Lower leg skin (tissue), 3 donors: ENCODE data around the gene SMG6.

ENCODE experiments used
- CTCF ChIP-seq, 3 donors: fragments of 450-650 bp; IDR thresholded peaks; one replicate each; pipeline ENCODE4 v1.5.1; 2016; ENCODE audit warnings: antibody characterized with exemption in 3 of 3, mild to moderate bottlenecking in 3 of 3, moderate library complexity in 2 of 3
- POLR2A ChIP-seq, 2 donors: fragments of 450-650 bp; IDR thresholded peaks; one replicate each; pipeline ENCODE4 v1.6.1; 2016 to 2017; ENCODE audit warnings: antibody characterized with exemption in 2 of 2, mild to moderate bottlenecking in 1 of 2, moderate library complexity in 1 of 2

DNA sequence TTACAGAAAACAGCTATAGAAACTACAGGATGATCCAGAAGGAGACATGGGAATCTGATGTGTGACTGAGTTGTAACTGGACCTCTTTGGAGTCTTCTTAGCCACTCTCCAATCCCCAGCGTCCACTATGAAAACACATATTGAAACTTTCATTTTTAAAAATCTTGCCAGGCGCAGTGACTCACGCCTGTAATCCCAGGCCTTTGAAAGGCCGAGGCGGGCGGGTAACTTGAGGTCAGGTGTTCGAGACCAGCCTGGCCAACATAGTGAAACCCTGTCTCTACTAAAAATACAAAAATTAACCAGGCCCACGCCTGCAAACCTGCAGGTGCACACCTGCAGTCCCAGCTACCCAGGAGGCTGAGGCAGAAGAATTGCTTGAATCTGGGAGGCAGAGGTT, 195.4 kb downstream of the SMG6 start:
- TF ChIP-seq CTCF (IDR thresholded peaks at IDR 0.05) (no peak), POLR2A (IDR thresholded peaks at IDR 0.05) (no peak)
